Ecto neural progenitor cell (in vitro differentiated cells): Measurements from ENCODE around the gene FGF16.
A peak's percentile ranks its signal among the peaks of the same experiment; 100 is the strongest.
"Not testable (repeated sequence)": the region's sequence is repeated elsewhere in the genome, so short reads cannot be mapped to it uniquely, and the experiment has no call there.

ENCODE experiments used
- DNase-seq: peaks from one replicate; pipeline ENCODE4 v3.0.0-alpha.2; 2018; ENCODE audit warnings: low spot score

The FGF16 gene

DNA sequence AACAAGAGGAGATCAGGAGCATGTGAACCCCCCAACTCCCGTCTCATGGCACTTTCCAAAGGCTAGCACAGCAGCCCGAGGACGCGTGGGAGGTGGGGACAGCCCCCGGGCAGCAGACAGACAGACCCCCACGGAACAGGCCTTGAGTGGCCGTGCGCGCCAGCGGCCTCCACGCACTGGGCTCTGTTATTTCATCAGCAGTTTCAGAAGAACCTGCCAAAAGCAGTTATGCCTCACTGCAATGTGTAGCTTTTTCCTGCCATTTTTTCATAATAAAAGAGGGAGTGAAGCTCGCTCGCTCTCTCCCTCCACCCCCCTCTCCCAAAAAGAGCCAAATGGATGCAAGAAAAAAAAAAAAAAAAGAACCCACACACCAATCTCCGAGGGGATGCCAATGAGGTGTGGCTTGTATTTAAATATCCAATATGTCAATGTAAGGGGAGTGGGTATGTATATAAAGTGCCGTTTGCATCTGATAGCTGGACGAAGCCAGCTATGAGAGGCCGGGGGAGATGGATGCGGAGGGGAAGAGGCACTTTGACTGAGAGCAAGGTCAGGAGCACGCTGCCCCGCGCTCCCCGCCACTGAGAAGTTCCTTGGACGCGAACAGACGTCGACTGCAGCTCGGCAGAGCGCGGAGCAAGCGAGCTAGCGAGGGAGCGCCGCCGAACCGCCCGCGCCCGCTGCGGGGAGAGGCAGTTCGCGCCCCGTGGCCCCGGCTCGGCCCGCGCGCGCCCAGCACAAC, at the start of gene FGF16:
TSS of gene FGF16 (plus strand) at position 482 of the 745 bp plus-strand sequence. CDS start 286 bp downstream, outside the sequence.
- no peak for DNase-seq

DNA sequence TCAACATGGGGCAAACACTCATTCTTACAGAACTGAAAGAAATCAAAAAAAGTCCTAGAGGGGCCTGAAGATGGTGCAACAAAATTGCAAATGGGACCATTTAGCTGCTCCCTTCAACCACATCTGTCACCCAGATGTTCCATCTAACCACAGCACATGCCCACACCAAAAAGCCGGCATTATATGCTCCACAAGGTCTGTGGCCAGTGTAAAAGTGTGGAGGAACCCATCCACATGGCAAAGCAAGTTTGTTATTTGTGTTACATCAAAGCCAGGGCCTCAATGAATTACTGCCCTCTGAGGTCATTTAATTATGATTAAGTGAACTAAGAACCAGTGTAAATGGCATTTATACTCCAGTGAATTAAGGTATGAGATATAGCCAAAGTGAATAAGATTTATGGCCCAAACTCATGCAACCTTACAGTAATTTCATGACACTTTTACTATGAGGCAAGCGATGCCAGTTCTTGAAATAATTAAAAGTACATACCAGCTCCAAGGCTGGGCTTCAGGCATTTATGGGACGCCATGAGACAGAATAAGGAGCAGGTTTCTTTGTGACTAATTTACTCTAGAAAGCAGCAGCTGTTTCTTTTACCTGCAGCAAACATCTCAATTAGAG, 48.7 kb upstream of the FGF16 start:
- no peak for DNase-seq

GRCh38 chrX:77404419-77404818, 42.8 kb upstream of the FGF16 start:
- no peak for DNase-seq

GRCh38 chrX:77407821-77408220, 39.4 kb upstream of the FGF16 start:
- not testable (repeated sequence) for DNase-seq

DNA sequence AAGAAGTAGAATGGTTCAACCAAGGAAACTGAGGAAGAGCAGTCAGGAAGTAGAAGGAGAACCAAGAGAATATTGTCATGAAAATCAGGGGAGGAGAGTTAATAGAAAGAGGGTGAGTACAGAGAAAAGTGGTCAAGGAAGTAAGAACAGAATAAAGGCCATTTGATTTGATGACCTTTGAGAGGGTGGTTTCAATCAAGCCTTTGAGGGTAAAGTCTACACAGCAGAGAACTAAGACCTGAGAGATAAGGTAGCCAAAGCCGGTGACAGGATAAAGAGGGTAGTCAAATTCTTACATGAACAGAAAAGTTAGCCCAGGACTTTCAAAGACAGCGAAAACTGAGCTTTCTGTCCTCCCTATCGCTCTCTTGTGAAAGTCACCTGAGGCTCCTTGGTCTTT, 34.6 kb upstream of the FGF16 start:
- no peak for DNase-seq

DNA sequence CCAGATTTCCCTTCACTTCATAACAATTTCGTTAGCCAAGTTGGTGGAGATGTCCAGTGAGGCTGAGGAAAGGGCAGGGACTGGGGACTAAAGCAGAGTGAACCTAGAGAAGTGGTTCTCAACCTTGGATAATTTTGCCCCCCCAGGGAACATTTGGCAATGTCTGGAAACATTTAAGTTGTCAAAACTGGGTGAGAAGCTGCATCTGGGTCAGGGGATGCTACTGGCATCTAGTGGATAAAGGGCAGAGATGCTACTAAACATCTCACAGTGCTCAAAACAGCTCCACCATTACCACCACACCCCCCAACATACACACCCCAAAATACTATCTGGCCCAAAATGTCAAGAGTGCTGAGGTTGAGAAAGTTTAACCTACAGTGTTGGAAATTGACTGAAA, 32.0 kb upstream of the FGF16 start:
- DNase-seq = no peak

- DNase-seq = no peak
Measured at GRCh38 chrX:77415882-77416281, 31.3 kb upstream of the FGF16 start.

DNA sequence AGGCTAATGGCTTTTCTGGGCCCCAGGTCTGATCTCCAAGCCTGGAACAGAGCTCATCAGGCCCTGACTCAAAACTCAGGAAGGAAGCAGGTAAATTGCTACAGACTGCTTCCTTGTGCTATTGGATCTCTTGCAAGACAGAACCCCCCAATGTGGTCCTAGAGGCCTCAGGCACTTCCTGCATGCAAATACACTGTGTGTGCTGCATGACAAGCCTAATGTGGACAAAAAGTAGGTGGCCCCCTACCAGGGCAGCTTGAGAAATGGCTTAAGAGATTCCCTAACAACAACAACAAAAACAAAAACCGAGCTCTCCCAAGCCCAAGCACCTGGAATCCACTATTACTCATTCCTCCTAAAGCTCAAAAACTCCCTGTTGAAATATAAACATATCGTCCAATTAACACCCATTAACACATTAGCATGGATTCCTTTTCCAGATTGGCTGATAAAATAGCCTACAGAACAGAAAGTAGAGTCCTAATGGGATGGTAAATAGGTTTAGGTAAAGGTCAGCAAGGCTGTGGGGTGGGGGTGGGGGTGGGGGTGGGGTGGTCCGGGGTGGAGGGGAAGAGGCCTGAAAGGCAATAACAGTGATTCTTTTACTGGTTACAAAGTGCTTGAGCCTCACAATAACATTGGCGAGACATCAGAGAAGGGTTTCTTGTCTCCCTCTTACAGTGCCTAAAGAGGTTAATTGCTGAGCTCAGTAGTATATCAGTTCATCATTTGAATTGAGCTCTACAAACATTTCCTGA, 24.1 kb upstream of the FGF16 start:
- no peak for DNase-seq

DNA sequence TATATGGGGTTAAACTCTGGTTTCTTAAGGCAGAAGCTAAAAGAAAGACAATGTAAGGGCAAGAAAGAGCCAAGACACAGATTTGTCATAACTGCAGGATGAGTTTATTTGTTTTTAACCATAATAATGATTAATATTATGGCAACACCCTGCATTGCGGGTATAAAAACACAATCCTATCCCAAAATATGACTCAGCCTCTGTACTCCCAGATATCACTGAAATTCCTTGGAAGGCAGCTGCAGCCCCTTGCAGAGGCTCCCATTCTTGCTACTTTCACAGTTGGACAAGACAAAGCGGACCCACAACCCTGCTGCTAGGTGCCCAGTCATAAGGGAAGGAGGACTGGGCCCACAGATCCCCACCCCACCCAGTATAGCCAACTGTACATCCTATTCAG, 20.4 kb upstream of the FGF16 start:
- DNase-seq = no peak

- no peak for DNase-seq
Measured at GRCh38 chrX:77427611-77428010, 19.6 kb upstream of the FGF16 start.

DNA sequence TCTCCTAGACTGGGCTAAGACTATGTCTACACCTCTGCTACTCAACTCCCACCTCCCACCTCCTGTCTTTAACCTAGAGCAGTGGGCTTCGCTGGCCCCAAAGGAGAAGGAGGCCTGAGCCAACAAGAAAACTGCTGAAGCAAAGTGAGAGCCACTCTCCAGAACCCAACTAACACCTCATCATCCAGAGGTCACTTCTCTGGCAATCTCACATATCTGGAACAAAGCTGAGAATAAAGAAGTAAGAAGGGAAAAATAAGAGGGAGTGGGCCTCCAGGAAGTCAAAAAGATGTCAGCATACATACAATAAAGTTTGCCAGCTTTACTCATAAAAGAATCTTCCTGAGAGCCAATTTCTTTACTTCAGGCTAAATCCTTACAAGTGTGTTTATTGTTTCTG, 18.6 kb upstream of the FGF16 start:
- no peak for DNase-seq

- no peak for DNase-seq
Measured at GRCh38 chrX:77431227-77431626, 16.0 kb upstream of the FGF16 start.

DNA sequence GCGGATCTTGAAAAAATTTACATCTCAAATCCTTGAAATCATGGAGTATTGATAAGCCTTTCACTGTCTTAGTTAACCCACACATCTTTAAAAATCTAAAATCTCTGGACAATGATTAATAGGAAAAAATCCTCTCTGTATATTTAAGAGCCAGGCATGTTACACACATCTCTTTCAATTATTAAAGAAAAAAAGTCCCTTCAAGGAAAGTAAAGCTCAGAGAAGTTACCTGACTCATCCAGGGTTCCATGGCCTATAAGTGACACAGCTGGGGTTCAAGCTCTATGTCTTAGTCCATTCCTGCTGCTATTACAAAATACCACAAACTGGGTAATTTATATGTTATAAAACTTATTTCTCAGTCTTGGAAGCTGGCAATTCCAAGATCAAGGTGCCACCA, 14.2 kb upstream of the FGF16 start:
- DNase-seq = no peak

- no peak for DNase-seq
Measured at GRCh38 chrX:77434962-77435361, 12.2 kb upstream of the FGF16 start.

DNA sequence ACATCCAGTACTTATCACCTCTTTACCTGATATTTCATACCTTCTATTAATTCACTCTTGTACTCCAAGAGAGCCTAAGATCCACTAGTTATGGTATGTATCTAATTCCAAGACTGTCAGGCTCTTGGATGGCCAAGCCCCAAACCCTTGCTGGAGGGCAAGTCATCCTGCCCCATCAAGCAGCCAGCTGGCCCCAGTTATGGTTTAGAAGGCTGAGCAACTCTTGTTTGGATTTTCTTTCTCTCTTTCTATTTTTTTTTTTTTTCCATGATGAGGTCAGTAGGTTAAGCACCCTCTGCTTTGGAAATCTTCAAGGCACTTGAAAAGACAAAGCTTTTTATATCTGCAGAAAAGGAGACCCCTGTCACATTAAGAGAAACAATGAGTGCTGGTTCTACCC, 10.9 kb upstream of the FGF16 start:
- DNase-seq = no peak

GRCh38 chrX:77436682-77437081, 10.5 kb upstream of the FGF16 start:
- no peak for DNase-seq

- no peak for DNase-seq
Measured at GRCh38 chrX:77440330-77440729, 6.9 kb upstream of the FGF16 start.

DNA sequence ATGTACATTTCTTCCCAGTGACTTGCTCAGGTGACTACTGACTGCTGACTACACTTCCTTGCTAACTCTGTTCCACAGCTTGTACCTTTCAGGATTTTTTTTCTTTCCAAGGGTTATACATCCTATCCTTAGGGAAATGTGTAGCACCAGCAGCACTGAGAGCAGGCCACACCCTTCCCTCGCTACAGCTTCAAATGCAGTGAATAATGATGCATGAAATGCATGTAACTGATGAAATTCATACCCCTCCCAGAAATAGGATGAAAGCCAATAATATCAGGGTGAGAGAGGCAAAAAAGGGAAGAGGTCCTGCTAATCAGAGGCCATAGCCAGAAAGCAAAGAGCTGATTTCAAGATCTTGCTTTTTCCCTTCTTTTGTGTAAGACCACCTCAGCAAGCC, 6.2 kb upstream of the FGF16 start:
- DNase-seq = no peak

- DNase-seq = no peak
Measured at GRCh38 chrX:77441479-77441878, 5.7 kb upstream of the FGF16 start.

- DNase-seq = no peak
Measured at GRCh38 chrX:77442728-77443127, 4.5 kb upstream of the FGF16 start.

DNA sequence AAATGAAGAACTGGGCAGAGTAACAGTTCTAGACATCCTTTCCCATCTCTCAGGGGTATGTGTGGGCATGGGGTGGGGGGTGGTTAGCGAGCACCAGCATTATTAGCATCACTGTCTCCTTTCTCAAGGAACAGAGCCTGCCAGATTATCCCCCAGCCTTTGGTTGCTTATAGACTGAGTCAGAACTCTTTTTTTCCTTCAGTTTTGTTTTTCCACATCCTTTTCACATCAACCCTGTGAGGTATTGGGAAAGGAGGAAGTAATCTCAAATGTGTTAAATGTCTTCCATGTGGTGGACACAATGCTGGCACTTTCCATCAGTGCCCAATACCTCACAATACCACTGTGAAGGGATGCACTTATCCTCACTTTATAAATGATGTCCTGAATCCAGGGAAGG, 3.1 kb upstream of the FGF16 start:
- no peak for DNase-seq

DNA sequence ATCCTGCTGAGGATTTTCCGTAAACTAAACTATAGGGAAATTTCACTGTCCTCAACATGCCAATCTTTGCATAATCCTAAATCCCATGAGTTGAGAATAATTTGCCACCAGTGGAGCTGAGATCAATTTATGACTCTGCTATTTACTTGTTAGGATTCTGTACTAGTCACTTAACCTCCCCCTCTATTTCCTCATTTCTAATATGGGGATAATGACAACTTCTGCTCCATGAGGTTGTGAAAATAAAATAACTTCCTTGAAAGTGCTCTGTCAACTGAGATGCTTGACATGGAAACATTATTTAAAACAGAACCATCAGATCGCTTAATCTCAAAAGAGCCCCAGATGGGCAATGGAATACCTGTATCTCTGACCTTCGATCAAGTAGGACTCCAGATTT, 2.6 kb upstream of the FGF16 start:
- DNase-seq = no peak

DNA sequence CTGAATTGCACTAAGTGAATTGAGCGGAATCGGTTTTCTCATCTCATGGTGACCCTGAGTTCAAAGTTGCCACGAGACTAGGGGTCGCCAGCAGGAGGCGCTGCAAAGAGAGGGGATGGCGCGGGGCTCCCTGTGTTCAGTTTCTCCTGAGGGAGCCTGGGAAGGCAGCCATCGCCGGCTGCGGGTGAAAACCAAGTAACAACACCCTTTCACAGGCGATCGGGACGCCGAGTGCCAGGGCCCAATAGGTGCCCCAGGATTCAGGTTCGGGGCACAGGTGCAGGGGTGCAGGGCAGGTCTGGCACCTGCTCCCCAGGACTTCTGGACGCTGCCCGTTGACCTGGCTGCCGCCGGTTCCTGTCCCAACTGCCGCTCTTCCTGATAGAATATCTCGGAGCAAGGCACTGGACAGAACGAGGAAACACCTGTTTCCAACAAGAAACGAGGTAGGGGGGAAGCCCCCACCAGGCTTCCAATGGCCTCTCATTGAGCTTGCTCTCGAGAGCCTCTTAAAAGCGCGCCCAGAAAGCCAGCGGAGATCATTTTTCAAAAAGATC, 1.1 kb upstream of the FGF16 start:
- DNase-seq = peak; percentile 60
